HepG2 (cell line): ENCODE data around the gene IGFBP6. TPM values are rescaled to one million over a fixed set of nuclear protein-coding genes. Genes with fewer than 3 reads are reported as not detected.
A peak's percentile ranks its signal among the peaks of the same experiment; 100 is the strongest.

Experiments
- BCL6 ChIP-seq: IDR thresholded peaks from 2 replicates; pipeline ENCODE4 v1.6.1; 2016; ENCODE audit warnings: missing genetic modification reagents, missing compliant biosample characterization
- CREB1 ChIP-seq, 2 experiments: fragments of 450-650 bp in 1 of 2; IDR thresholded peaks; 2 replicates each; pipeline ENCODE4 v1.6.1; 2016 to 2017; ENCODE audit warnings: control low read depth in 1 of 2, mild to moderate bottlenecking in 1 of 2, missing compliant biosample characterization in 1 of 2, missing genetic modification characterization in 1 of 2
- ETV5 ChIP-seq: IDR thresholded peaks from 2 replicates; pipeline ENCODE4 v1.6.1; 2018; ENCODE audit warnings: missing biosample characterization, missing genetic modification reagents, inconsistent platforms, borderline replicate concordance
- ETV6 ChIP-seq: sonication (generic); formaldehyde crosslinking; conservative IDR thresholded peaks from 2 replicates; pipeline ENCODE4 v1.4.0; 2020; ENCODE audit warnings: missing genetic modification reagents
- FOSL1 ChIP-seq: sonication (generic); formaldehyde crosslinking; IDR thresholded peaks from 2 replicates; pipeline ENCODE4 v1.9.0; 2021; ENCODE audit warnings: missing genetic modification reagents, borderline replicate concordance
- FOXC1 ChIP-seq: sonication (generic); formaldehyde crosslinking; IDR thresholded peaks from 2 replicates; pipeline ENCODE4 v1.8.0; 2022; ENCODE audit warnings: mild to moderate bottlenecking, missing genetic modification reagents, borderline replicate concordance
- FOXO1 ChIP-seq: sonication (generic); formaldehyde crosslinking; IDR thresholded peaks from 2 replicates; pipeline ENCODE4 v1.4.0; 2020; ENCODE audit warnings: missing genetic modification reagents
- HDAC6 ChIP-seq: fragments of 200-600 bp; sonication (generic); IDR thresholded peaks from 2 replicates; pipeline ENCODE4 v1.7.0; 2017; ENCODE audit warnings: mild to moderate bottlenecking, antibody characterized with exemption, low read length, low read depth
- MED8 ChIP-seq: sonication (generic); formaldehyde crosslinking; IDR thresholded peaks from 2 replicates; pipeline ENCODE4 v1.8.1; 2023; ENCODE audit warnings: mild to moderate bottlenecking, missing genetic modification reagents; ENCODE audit not compliant: insufficient replicate concordance
- PRDM15 ChIP-seq: sonication (generic); formaldehyde crosslinking; IDR thresholded peaks from 2 replicates; pipeline ENCODE4 v1.4.0; 2020; ENCODE audit warnings: missing genetic modification reagents
- RCOR2 ChIP-seq: IDR thresholded peaks from 2 replicates; pipeline ENCODE4 v1.6.1; 2016; ENCODE audit warnings: missing biosample characterization, missing genetic modification reagents
- RFXAP ChIP-seq: sonication (generic); formaldehyde crosslinking; IDR thresholded peaks from 2 replicates; pipeline ENCODE4 v1.4.0; 2020; ENCODE audit warnings: missing genetic modification reagents, borderline replicate concordance
- SP1 ChIP-seq, 2 experiments: fragments of 450-650 bp in 1 of 2; sonication (generic) in 1 of 2; formaldehyde crosslinking in 1 of 2; IDR thresholded peaks; 2 replicates each; pipeline versions ENCODE4 v1.4.0 to v1.6.1; 2016 to 2020; ENCODE audit warnings: missing genetic modification reagents in 1 of 2
- SRSF4 ChIP-seq: fragments of 200-400 bp; formaldehyde crosslinking; IDR thresholded peaks from one replicate; pipeline ENCODE4 v1.6.1; 2018; ENCODE audit warnings: mild to moderate bottlenecking, low read depth, low read length, moderate library complexity; ENCODE audit not compliant: poor library complexity, severe bottlenecking
- TBP ChIP-seq: sonication (generic); formaldehyde crosslinking; IDR thresholded peaks from 2 replicates; pipeline ENCODE4 v1.5.0; 2020; ENCODE audit warnings: missing genetic modification reagents
- ZBTB14 ChIP-seq: sonication (generic); formaldehyde crosslinking; IDR thresholded peaks from 2 replicates; pipeline ENCODE4 v1.4.0; 2020; ENCODE audit warnings: missing genetic modification reagents
- ZBTB3 ChIP-seq: sonication (generic); formaldehyde crosslinking; IDR thresholded peaks from 2 replicates; pipeline ENCODE4 v1.4.0; 2020; ENCODE audit warnings: low read depth, mild to moderate bottlenecking, moderate library complexity, missing genetic modification reagents, borderline replicate concordance
- ZNF180 ChIP-seq: sonication (generic); formaldehyde crosslinking; IDR thresholded peaks from 2 replicates; pipeline ENCODE4 v1.4.0; 2020; ENCODE audit warnings: low read depth, missing genetic modification reagents, borderline replicate concordance
- ZNF282 ChIP-seq: fragments of 450-650 bp; IDR thresholded peaks from 2 replicates; pipeline ENCODE4 v1.6.1; 2018; ENCODE audit not compliant: partially characterized antibody
- ZNF558 ChIP-seq: sonication (generic); formaldehyde crosslinking; IDR thresholded peaks from 2 replicates; pipeline ENCODE4 v1.9.0; 2022; ENCODE audit warnings: mild to moderate bottlenecking, missing genetic modification reagents, borderline replicate concordance
- ZNF614 ChIP-seq: IDR thresholded peaks from 2 replicates; pipeline ENCODE4 v1.6.1; 2018; ENCODE audit warnings: missing biosample characterization, missing genetic modification reagents, inconsistent platforms, borderline replicate concordance
- ZNF678 ChIP-seq: sonication (generic); formaldehyde crosslinking; IDR thresholded peaks from 2 replicates; pipeline ENCODE4 v1.4.0; 2020; ENCODE audit warnings: mild to moderate bottlenecking, missing genetic modification reagents
- ZNF709 ChIP-seq: sonication (generic); formaldehyde crosslinking; IDR thresholded peaks from 2 replicates; pipeline ENCODE4 v1.5.0; 2020; ENCODE audit warnings: mild to moderate bottlenecking, missing genetic modification reagents
- polyA plus RNA-seq, 8 experiments: library from polyadenylated mRNA; depleted of rRNA in 3 of 8; stranded (reverse) in 7 of 8; unstranded in 1 of 8; fragments of >200 nt; fragmentation: Illumina TruSeq in 4 of 8; extraction: Trizol in 4 of 8; gene quantifications; 2 replicates each; pipeline versions ENCODE4 v1.2.1 to v1.2.3, GENCODE V29; 2011 to 2016; ENCODE audit warnings: low read depth in 4 of 8, missing spikeins in 1 of 8, mixed read lengths in 1 of 8; ENCODE audit not compliant: insufficient read depth in 1 of 8
- total RNA-seq, 5 experiments: library from RNA; depleted of rRNA; stranded (reverse); fragments of >200 nt; fragmentation: Illumina TruSeq; extraction: Trizol; gene quantifications; 2 replicates each; pipeline ENCODE4 v1.2.3, GENCODE V29; 2016; ENCODE audit warnings: low read depth in 1 of 5
- TF ChIP-seq, protein P1 (sequence below): sonication (generic); formaldehyde crosslinking; IDR thresholded peaks from 2 replicates; pipeline ENCODE4 v1.4.0; 2020; ENCODE audit warnings: mild to moderate bottlenecking, missing genetic modification reagents

Gene IGFBP6
- total and polyA plus RNA-seq, 2 of the 13 experiments (the other 11 are each of a cell fraction or from before 2014, with no cell fraction given): 3.9 to 25.2 TPM

- TF ChIP-seq SRSF4 (no peak), RCOR2 (no peak), ZBTB3 (CRISPR knock-in tag) (no peak), ZNF282 (no peak), FOXO1 (CRISPR knock-in tag) (peak; percentile 95), ETV6 (CRISPR knock-in tag) (no peak), PRDM15 (CRISPR knock-in tag) (no peak), CREB1 (IDR thresholded peaks at IDR 0.05) (no peak), CREB1 (CRISPR knock-in tag; IDR thresholded peaks at IDR 0.05) (no peak), RFXAP (CRISPR knock-in tag) (no peak), ZNF558 (no peak), ZNF180 (CRISPR knock-in tag) (no peak), BCL6 (CRISPR knock-in tag) (peak; percentile 47), HDAC6 (no peak), MED8 (CRISPR knock-in tag) (no peak), FOXC1 (CRISPR knock-in tag) (no peak), SP1 (IDR thresholded peaks at IDR 0.05) (no peak), SP1 (CRISPR knock-in tag; IDR thresholded peaks at IDR 0.05) (no peak), ZNF678 (no peak), TBP (no peak), ETV5 (peak; percentile 43; the same call in 1 of the 2 replicates), FOSL1 (CRISPR knock-in tag) (no peak), ZBTB14 (no peak), ZNF709 (CRISPR knock-in tag) (no peak), ZNF614 (CRISPR knock-in tag) (0 out of 2 replicates have a peak, but pooled peaks have one; percentile 51)
- TF ChIP-seq, protein P1, sequence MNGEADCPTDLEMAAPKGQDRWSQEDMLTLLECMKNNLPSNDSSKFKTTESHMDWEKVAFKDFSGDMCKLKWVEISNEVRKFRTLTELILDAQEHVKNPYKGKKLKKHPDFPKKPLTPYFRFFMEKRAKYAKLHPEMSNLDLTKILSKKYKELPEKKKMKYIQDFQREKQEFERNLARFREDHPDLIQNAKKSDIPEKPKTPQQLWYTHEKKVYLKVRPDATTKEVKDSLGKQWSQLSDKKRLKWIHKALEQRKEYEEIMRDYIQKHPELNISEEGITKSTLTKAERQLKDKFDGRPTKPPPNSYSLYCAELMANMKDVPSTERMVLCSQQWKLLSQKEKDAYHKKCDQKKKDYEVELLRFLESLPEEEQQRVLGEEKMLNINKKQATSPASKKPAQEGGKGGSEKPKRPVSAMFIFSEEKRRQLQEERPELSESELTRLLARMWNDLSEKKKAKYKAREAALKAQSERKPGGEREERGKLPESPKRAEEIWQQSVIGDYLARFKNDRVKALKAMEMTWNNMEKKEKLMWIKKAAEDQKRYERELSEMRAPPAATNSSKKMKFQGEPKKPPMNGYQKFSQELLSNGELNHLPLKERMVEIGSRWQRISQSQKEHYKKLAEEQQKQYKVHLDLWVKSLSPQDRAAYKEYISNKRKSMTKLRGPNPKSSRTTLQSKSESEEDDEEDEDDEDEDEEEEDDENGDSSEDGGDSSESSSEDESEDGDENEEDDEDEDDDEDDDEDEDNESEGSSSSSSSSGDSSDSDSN (CRISPR knock-in tag): peak; percentile 44
Observed at GRCh38 chr12:53061404-53062010, 36.0 kb upstream of the IGFBP6 start (continued).
